Mammary epithelial cell (primary cell): ENCODE results near the gene PROB1.

ENCODE experiments used
- CTCF ChIP-seq, 2 donors: IDR thresholded peaks in 1 of 2; conservative IDR thresholded peaks in 1 of 2; 2 replicates each; pipeline ENCODE4 v1.5.1; 2011 to 2012; ENCODE audit warnings: inconsistent platforms in 2 of 2, low read length in 2 of 2, mild to moderate bottlenecking in 2 of 2, control low read depth in 1 of 2, low read depth in 1 of 2; ENCODE audit not compliant: insufficient read depth in 1 of 2; ENCODE audit errors: extremely low read depth in 1 of 2
- EZH2 ChIP-seq: IDR thresholded peaks from 2 replicates; pipeline ENCODE4 v1.6.1; 2012; ENCODE audit warnings: low read length, inconsistent platforms, borderline replicate concordance

GRCh38 chr5:139343476-139343875, 51.4 kb downstream of the PROB1 start:
- TF ChIP-seq CTCF (conservative IDR thresholded peaks at IDR 0.05 in 1 of 2, IDR thresholded peaks at IDR 0.05 in 1 of 2; ENCODE audit: extremely low read depth in 1 of 2, insufficient read depth in 1 of 2, low read depth in 1 of 2, low read length in 2 of 2) (no peak), EZH2 (no peak)
